ENCODE results near the gene CHTOP.
"Not testable (repeated sequence)": the region's sequence is repeated elsewhere in the genome, so short reads cannot be mapped to it uniquely, and the experiment has no call there.

CHTOP gene

GRCh38 chr1:153659175-153659534, 25.3 kb downstream of the CHTOP start:
- DNase-seq (ENCODE audit: low read depth in 2 of 2), result no peak

- no peak for DNase-seq (ENCODE audit: low read depth in 2 of 2)
Observed at GRCh38 chr1:153659656-153660055, 25.8 kb downstream of the CHTOP start.

DNA sequence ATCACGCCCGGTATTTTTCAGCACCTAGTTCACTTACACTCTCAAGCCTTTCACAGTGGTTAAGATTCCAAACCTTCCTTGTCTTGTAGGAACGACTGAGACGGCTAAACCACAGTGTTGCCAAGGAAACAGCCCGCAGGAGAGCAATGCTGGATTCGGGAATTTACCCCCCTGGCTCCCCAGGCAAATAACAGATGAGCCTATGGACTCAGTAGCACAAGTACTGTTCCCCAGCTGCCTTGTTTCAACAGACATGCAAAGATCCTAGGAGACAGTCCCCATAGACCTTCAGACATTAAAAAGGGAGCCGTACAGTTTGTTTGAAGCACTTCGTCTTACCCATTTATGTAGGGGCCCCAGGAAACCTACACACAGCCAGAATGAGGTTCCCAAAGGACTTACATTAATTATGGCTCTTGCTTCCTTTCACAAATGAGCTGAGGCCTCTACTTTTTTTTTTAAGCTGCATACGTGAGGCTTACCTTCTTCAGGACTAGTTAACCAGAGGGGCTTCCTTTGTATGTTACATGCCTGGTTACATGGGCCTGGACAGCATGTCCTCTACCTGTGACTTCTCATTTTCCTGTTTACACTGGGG, 27.3 kb downstream of the CHTOP start:
- no peak for DNase-seq (ENCODE audit: low read depth in 2 of 2)

DNA sequence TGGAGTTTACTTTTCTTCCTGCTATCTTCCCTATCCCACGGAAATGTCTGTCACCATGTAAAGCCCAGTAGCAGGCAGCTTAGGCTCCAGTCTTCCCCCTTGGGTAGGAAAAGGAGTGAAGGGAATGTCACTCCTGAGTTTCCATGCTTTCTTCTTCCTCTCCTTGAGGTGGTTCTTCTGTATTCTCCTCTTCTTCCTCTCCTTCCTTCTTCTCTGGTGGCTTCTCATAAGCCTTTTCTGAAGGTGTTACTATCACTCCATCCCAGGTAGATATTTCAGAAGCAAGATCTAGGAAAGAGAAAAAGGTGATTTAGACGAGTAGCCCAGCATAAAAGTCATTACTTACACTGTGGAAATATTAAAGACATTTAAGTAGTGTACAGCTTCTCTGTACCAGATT, 28.4 kb downstream of the CHTOP start:
- DNase-seq (ENCODE audit: low read depth in 2 of 2), result no peak

GRCh38 chr1:153663211-153663610, 29.3 kb downstream of the CHTOP start:
- DNase-seq (ENCODE audit: low read depth in 2 of 2), result no peak

GRCh38 chr1:153667439-153667838, 33.6 kb downstream of the CHTOP start:
- DNase-seq (ENCODE audit: low read depth in 2 of 2), result no peak

DNA sequence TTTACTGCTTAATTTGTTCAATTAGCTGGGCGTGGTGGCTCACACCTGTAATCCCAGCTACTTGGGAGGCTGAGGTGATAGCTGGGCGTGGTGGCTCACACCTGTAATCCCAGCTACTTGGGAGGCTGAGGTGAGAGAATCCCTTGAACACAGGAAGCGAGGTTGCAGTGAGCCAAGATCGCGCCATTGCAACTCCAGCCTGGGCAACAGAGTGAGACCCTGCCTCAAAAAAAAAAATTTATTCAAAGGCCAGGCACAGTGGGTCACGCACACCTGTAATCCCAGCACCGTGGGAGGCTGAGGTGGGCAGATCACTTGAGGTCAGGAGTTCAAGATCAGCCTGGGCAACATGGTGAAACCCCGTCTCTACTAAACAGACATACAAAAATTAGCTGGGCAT, 34.8 kb downstream of the CHTOP start:
- DNase-seq (ENCODE audit: low read depth in 2 of 2), result not testable (repeated sequence)

- DNase-seq (ENCODE audit: low read depth in 2 of 2), result no peak
Observed at GRCh38 chr1:153669606-153670005, 35.7 kb downstream of the CHTOP start.

GRCh38 chr1:153670257-153670858, 36.5 kb downstream of the CHTOP start:
- no peak for DNase-seq (ENCODE audit: low read depth in 2 of 2)

DNA sequence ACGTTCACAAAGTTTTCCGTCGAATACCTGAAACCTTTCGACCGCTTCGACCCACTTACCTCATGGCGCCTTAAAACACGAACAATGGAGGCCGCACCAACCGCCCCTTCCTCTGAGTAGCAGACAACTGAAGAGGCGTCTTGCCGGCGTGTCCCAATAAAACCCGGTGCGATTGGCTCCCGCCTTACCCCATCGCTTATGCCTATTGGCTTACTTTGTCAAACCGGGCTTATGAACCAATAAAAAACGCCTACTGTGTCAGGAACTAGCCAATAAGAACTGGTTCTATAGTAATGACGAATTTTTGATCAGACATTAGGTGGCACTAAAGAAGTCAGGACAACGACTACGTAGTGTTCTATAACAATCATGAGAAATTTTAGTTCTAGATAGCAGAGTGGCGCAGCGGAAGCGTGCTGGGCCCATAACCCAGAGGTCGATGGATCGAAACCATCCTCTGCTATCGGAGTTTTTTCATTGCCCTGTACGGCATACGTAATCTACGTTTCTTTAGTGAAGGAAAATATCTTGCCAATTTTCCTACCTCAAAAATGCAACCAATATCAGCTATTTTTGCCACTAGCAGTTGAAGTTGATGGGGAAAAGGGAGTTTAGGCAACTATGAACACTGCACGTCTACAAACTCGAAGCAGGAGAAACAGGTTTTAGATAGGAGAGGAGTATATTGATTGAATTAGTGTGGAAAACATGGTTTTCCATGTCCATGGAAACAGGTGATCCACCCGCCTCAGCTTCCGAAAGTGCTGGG, 37.2 kb downstream of the CHTOP start, which contains the start of gene ILF2:
TSS of gene ILF2 (minus strand) at position 135 of the 769 bp plus-strand sequence. CDS start at position 64, 71 bp downstream.
- peak; percentile 93 to 94 for DNase-seq (ENCODE audit: low read depth in 2 of 2)

- DNase-seq (ENCODE audit: low read depth in 2 of 2), result not testable (repeated sequence)
Observed at GRCh38 chr1:153671628-153672353, 37.9 kb downstream of the CHTOP start.

GRCh38 chr1:153673511-153673910, 39.6 kb downstream of the CHTOP start:
- DNase-seq (ENCODE audit: low read depth in 2 of 2), result no peak

DNA sequence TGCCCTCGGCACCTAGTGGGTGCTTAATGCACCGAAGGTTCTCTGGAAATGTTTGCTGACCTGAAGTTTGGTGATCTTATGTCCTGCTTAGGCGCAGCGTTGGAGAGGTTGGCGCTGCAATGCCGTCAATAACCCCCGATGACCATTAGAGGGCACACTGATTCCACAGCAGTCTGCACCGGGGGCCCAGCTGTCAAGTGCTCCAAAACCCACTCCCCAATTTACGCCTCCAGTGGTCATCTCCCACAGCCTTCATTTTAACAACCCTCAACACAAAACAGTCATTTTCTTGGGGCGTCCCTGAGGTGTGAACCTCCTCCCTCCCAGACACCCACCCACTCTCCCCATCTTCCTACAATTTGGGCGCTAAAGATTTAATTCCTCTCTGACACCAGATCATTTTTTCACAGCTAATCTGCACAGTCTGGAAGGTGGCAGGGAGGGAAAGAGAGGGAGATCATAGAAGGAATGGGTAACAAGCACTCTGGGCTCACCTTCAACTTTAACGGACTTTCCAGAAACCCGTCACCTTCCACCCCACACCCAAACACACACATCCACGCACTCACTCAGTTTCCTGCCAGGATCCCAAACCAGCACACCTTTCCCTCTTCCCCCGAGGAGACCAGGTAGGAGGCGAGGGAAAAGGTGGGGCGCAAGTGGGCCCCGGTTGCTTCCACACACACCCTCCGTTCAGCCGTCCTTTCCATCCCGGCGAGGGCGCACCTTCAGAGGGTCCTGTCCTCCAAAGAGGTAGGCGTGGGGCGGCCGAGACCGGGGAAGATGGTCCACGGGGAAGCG, 44.1 kb downstream of the CHTOP start:
- DNase-seq (ENCODE audit: low read depth in 2 of 2), result no peak

DNA sequence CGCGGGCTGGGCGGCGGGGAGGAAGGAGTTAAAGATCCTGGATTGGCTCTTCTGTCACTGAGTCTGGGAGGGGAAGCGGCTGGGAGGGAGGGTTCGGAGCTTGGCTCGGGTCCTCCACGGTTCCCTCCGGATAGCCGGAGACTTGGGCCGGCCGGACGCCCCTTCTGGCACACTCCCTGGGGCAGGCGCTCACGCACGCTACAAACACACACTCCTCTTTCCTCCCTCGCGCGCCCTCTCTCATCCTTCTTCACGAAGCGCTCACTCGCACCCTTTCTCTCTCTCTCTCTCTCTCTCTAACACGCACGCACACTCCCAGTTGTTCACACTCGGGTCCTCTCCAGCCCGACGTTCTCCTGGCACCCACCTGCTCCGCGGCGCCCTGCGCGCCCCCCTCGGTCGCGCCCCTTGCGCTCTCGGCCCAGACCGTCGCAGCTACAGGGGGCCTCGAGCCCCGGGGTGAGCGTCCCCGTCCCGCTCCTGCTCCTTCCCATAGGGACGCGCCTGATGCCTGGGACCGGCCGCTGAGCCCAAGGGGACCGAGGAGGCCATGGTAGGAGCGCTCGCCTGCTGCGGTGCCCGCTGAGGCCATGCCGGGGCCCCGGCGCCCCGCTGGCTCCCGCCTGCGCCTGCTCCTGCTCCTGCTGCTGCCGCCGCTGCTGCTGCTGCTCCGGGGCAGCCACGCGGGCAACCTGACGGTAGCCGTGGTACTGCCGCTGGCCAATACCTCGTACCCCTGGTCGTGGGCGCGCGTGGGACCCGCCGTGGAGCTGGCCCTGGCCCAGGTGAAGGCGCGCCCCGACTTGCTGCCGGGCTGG, 44.9 kb downstream of the CHTOP start, which contains the start of gene NPR1:
TSS of gene NPR1 (plus strand) at position 170 of the 818 bp plus-strand sequence. CDS start at position 591, 421 bp downstream.
- no peak for DNase-seq (ENCODE audit: low read depth in 2 of 2)

GRCh38 chr1:153679337-153680119, 45.7 kb downstream of the CHTOP start:
- DNase-seq (ENCODE audit: low read depth in 2 of 2), result no peak

GRCh38 chr1:153680120-153680403, 46.2 kb downstream of the CHTOP start:
- no peak for DNase-seq (ENCODE audit: low read depth in 2 of 2)

DNA sequence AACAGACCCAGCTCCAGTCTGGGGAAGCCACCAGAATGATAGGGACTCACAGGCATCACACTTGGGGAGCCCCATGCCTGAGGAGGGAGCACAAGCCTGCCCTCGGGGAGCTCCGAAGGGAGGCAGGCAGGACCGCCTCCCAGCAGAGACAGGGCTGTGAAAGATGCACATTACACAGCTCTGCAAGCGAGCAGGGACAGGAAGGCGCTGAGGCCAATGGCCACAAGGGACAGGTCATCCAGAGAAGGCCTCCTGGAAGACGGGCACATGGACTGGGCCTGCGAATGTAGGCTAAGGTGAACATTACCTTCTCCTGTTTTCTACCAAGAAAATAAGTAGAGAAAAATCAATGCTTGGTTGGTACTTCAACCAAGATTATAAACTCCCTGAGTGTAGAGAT, 48.9 kb downstream of the CHTOP start:
- DNase-seq (ENCODE audit: low read depth in 2 of 2), result no peak

GRCh38 chr1:153683854-153684253, 50.0 kb downstream of the CHTOP start:
- no peak for DNase-seq (ENCODE audit: low read depth in 2 of 2)

- DNase-seq (ENCODE audit: low read depth in 2 of 2), result no peak
Observed at GRCh38 chr1:153684892-153685291, 51.0 kb downstream of the CHTOP start.

All from stimulated activated CD8-positive, alpha-beta memory T cell treated with anti-CD3 and anti-CD28 coated beads, Interleukin-2, amount 100 ng/mL, for 1 hour (primary cell).